ENCODE results near the gene XPO1. TPM values are rescaled to one million over a fixed set of nuclear protein-coding genes. Genes with fewer than 3 reads are reported as not detected.
"Not testable (repeated sequence)": the region's sequence is repeated elsewhere in the genome, so short reads cannot be mapped to it uniquely, and the experiment has no call there.

Gene XPO1
- total and polyA plus RNA-seq, 2 experiments from 2014 or later: 80.6 to 160 TPM

- H3K27me3 ChIP-seq: no peaks in the 10 kb centered on the region
- H3K36me3 ChIP-seq: no peaks in the 10 kb centered on the region
- H3K9me3 ChIP-seq (ENCODE audit: low read depth): no peaks in the 10 kb centered on the region
- H3K4me1 ChIP-seq (ENCODE audit: low read depth): peaks cover 4% of the 10 kb centered on the region
- peak overlapping the region; percentile 60 for H3K27ac ChIP-seq
- DNase-seq (ENCODE audit: low read depth in 1 of 2, low spot score in 1 of 2): no peak
- no peak overlapping the region for H3K4me3 ChIP-seq
- TF ChIP-seq CTCF (IDR thresholded peaks at IDR 0.05; ENCODE audit: low read depth, low read length): no peak
Measured at GRCh38 chr2:61456070-61456745, 81.9 kb downstream of the XPO1 start.

GRCh38 chr2:61454972-61455371 lies 83.2 kb downstream of the XPO1 start:
- not testable (repeated sequence) for H3K4me1 ChIP-seq (ENCODE audit: low read depth); H3K27me3 ChIP-seq; H3K36me3 ChIP-seq; H3K9me3 ChIP-seq (ENCODE audit: low read depth); H3K4me3 ChIP-seq; H3K27ac ChIP-seq; DNase-seq (ENCODE audit: low read depth in 1 of 2, low spot score in 1 of 2)

- Histone ChIP-seq H3K27ac (no peak overlapping the region), H3K4me3 (no peak overlapping the region), H3K36me3 (no peaks in the 10 kb centered on the region), H3K27me3 (no peaks in the 10 kb centered on the region), H3K9me3 (ENCODE audit: low read depth) (no peaks in the 10 kb centered on the region), H3K4me1 (ENCODE audit: low read depth) (peaks cover 4% of the 10 kb centered on the region)
- DNase-seq (ENCODE audit: low read depth in 1 of 2, low spot score in 1 of 2): no peak
- no peak for TF ChIP-seq CTCF (IDR thresholded peaks at IDR 0.05; ENCODE audit: low read depth, low read length)
Measured at GRCh38 chr2:61454383-61454782, 83.8 kb downstream of the XPO1 start.

GRCh38 chr2:61452392-61452791 lies 85.8 kb downstream of the XPO1 start:
- no peak overlapping the region for H3K27ac ChIP-seq
- no peaks in the 10 kb centered on the region for H3K9me3 ChIP-seq (ENCODE audit: low read depth)
- H3K36me3 ChIP-seq: no peaks in the 10 kb centered on the region
- H3K4me1 ChIP-seq (ENCODE audit: low read depth): peaks cover 4% of the 10 kb centered on the region
- TF ChIP-seq CTCF (IDR thresholded peaks at IDR 0.05; ENCODE audit: low read depth, low read length): no peak
- H3K27me3 ChIP-seq: no peaks in the 10 kb centered on the region
- no peak overlapping the region for H3K4me3 ChIP-seq
- DNase-seq (ENCODE audit: low read depth in 1 of 2, low spot score in 1 of 2): no peak

GRCh38 chr2:61451178-61451577 lies 87.0 kb downstream of the XPO1 start:
- H3K4me3 ChIP-seq: no peak overlapping the region
- H3K27me3 ChIP-seq: no peaks in the 10 kb centered on the region
- no peaks in the 10 kb centered on the region for H3K9me3 ChIP-seq (ENCODE audit: low read depth)
- no peaks in the 10 kb centered on the region for H3K36me3 ChIP-seq
- DNase-seq (ENCODE audit: low read depth in 1 of 2, low spot score in 1 of 2): no peak
- TF ChIP-seq CTCF (IDR thresholded peaks at IDR 0.05; ENCODE audit: low read depth, low read length): no peak
- peaks cover 2% of the 10 kb centered on the region for H3K4me1 ChIP-seq (ENCODE audit: low read depth)
- no peak overlapping the region for H3K27ac ChIP-seq

GRCh38 chr2:61450144-61450543 lies 88.0 kb downstream of the XPO1 start:
- Histone ChIP-seq H3K27ac (no peak overlapping the region), H3K4me1 (ENCODE audit: low read depth) (no peaks in the 10 kb centered on the region), H3K27me3 (no peaks in the 10 kb centered on the region), H3K36me3 (no peaks in the 10 kb centered on the region), H3K9me3 (ENCODE audit: low read depth) (no peaks in the 10 kb centered on the region), H3K4me3 (no peak overlapping the region)
- no peak for TF ChIP-seq CTCF (IDR thresholded peaks at IDR 0.05; ENCODE audit: low read depth, low read length)
- DNase-seq (ENCODE audit: low read depth in 1 of 2, low spot score in 1 of 2): no peak
